Bronchial epithelial cell (primary cell): ENCODE measurements around the gene ABCB11. TPM values are rescaled to one million over a fixed set of nuclear protein-coding genes. Genes with fewer than 3 reads are reported as not detected.

Experiments used
- DNase-seq: peaks from one replicate; pipeline ENCODE4 v3.0.0-alpha.2; 2010; ENCODE audit warnings: low read depth
- FAIRE-seq: peaks from 2 replicates; lab custom pipeline; 2011; peaks lifted over from hg19 to GRCh38; lab: Jason Lieb, UNC
- H3K27me3 ChIP-seq: 2 replicates; pipeline ENCODE4 v1.5.1; 2011; ENCODE audit warnings: low read length; ENCODE audit not compliant: control insufficient read depth, insufficient read depth
- H3K36me3 ChIP-seq: 2 replicates; pipeline ENCODE4 v1.5.1; 2011; ENCODE audit warnings: low read length; ENCODE audit not compliant: control insufficient read depth, insufficient read depth
- H3K4me3 ChIP-seq: 2 replicates; pipeline ENCODE4 v1.5.1; 2011; ENCODE audit warnings: mild to moderate bottlenecking, low read depth, low read length, control low read depth
- CTCF ChIP-seq: IDR thresholded peaks from 2 replicates; pipeline ENCODE4 v1.5.1; 2011; ENCODE audit warnings: mild to moderate bottlenecking, moderate library complexity, low read length, control low read depth, inconsistent platforms; ENCODE audit not compliant: insufficient read depth, severe bottlenecking
- total RNA-seq: library from RNA; depleted of rRNA; stranded (reverse); fragments of >200 nt; gene quantifications from 2 replicates; pipeline ENCODE4 v1.2.1, GENCODE V29; 2014

ABCB11 gene
- total RNA-seq, 1 donor from 2014 or later = 0.26 TPM

GRCh38 chr2:169038338-169038757, 7.2 kb upstream of the ABCB11 start:
- H3K27me3 ChIP-seq = no peaks in the 10 kb centered on the region
- H3K4me3 ChIP-seq = no peak overlapping the region
- FAIRE-seq (no peak), DNase-seq (peak; percentile 96)
- TF ChIP-seq CTCF = no peak
- no peaks in the 10 kb centered on the region for H3K36me3 ChIP-seq

- DNase-seq = peak; percentile 75
- Histone ChIP-seq H3K27me3 (no peaks in the 10 kb centered on the region), H3K36me3 (no peaks in the 10 kb centered on the region), H3K4me3 (no peak overlapping the region)
- FAIRE-seq = no peak
- no peak for TF ChIP-seq CTCF
Measured at GRCh38 chr2:169036736-169037440, 5.8 kb upstream of the ABCB11 start.

- no peak for TF ChIP-seq CTCF
- DNase-seq = no peak
- no peak overlapping the region for H3K4me3 ChIP-seq
- H3K36me3 ChIP-seq = no peaks in the 10 kb centered on the region
- FAIRE-seq = no peak
- no peaks in the 10 kb centered on the region for H3K27me3 ChIP-seq
Measured at GRCh38 chr2:169035887-169036286, 4.8 kb upstream of the ABCB11 start.

- TF ChIP-seq CTCF = no peak
- H3K4me3 ChIP-seq = no peak overlapping the region
- no peaks in the 10 kb centered on the region for H3K36me3 ChIP-seq
- FAIRE-seq = peak; percentile 75
- DNase-seq = no peak
- H3K27me3 ChIP-seq = no peaks in the 10 kb centered on the region
Measured at GRCh38 chr2:169034984-169035544, 3.9 kb upstream of the ABCB11 start.

GRCh38 chr2:169034256-169034655, 3.1 kb upstream of the ABCB11 start:
- FAIRE-seq (no peak), DNase-seq (peak; percentile 68)
- Histone ChIP-seq H3K36me3 (no peaks in the 10 kb centered on the region), H3K4me3 (no peak overlapping the region), H3K27me3 (no peaks in the 10 kb centered on the region)
- TF ChIP-seq CTCF = no peak
